IPS DF 19.7 (cell line): ENCODE measurements around the gene ITGB7.

Experiments used
- DNase-seq: peaks from one replicate; pipeline ENCODE4 v3.0.0-alpha.2; 2013; ENCODE audit warnings: low read depth, low spot score

Gene ITGB7

DNA sequence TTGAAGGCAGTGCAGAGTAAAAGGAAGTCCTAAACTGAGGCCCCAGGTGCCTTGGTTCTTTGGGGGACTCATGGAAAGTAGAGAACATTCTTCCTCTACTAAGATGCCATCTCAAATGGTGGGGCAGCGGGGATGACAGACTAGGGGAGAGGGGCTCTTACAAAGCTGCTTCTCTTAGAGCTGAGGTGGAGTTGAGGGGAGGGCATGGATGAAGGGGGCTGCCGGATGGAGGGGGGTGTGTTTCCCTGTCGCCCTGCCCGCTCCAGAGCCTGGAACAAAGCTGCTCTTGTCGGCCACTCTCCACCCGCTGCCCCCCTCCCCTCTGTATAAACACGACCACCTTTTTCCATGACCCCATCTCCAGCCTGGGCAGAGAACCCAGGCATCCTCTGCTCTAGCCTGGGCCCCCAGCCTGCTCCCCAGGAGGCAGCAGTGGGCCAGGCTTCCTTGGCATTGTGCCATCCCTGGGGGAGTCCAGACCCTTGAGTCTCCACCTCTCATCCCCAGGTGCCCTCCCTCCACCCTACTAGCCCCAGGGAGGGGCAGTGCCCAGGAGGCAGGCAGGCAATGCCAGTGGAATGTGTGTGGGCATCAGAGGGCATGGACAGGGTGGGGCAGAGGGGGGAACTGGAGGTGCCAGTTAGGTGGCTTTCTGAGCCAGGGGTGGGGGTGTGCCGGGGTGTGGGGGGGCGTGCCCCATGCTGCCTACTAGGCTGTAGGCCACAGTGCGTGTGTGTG is 23.2 kb upstream of the ITGB7 start:
- no peak for DNase-seq

DNA sequence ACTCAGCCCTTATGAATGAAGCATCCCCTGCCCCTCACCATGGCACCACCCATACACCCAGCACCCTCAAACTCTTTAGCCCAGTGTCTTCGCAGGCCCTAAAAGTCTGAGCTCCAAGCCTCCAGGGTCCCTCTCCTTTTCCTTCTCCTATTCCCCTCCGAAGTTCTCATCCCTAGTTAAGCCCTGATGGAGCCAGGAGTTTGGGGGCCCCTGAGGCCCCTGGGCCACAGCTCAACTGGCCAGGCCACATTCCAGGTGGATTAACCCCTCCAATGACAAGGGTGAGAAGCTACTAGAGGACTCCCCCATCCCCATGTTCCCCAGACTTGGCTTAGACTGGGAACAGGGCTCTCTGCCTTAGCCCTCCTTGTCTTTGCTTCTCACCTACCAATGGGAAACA is 22.4 kb upstream of the ITGB7 start:
- no peak for DNase-seq

DNA sequence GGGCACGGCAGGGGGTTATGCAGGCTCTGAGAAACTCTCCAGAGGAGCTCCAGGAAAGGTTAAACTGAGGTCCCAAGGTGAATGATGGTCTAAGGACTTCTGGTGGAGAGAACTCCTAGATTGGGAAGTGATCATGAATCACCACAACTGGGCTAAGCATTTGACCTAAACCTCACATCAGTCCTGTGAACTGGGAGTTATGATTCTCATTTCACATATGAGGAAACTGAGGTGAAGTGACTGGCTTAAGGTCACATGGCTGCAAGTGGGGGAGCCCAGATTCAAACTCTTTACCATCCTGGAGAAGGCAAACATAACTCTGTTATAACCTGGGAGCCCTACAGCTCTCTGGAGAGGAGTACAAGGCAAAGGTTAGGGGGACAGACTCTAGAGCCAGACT is 20.8 kb upstream of the ITGB7 start:
- no peak for DNase-seq

DNA sequence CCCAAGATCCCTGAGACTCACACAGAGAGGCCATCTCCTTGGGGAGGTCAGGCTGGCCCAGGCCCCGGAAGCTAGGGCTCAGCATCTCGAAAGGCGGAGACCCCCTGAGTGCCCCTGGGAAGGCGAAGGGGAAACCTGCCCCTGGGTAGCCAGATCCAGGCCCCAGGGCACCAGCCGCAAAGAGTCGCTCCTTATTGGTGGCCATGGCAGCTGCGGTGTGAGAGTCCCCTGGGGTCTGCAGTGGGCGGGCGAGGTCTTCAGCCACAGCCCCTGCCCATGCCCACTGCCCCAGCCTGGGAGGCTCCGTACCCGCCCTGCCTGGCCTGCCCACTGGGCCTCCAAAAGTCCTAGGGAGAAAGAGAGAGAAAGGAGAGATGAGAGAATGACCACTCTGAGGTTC is 20.3 kb upstream of the ITGB7 start:
- no peak for DNase-seq

DNA sequence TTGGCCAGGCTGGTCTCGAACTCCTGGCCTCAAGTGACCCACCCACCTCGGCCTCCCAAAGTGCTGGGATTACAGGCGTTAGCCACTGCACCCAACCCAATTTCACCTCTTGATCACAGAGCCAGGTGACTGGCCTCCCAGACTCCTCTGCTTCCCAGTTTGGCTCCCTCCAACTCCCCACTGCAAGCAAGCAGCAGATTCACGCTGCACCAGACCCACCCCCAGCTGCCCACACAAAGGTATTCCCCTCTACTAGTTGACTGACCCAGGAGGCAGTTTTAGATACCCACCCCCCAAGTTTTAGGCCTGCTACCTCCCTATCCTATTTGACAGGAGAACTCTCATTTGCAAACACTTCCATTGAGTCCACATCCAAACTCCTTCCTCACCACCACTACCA is 19.8 kb upstream of the ITGB7 start:
- DNase-seq, result no peak

DNA sequence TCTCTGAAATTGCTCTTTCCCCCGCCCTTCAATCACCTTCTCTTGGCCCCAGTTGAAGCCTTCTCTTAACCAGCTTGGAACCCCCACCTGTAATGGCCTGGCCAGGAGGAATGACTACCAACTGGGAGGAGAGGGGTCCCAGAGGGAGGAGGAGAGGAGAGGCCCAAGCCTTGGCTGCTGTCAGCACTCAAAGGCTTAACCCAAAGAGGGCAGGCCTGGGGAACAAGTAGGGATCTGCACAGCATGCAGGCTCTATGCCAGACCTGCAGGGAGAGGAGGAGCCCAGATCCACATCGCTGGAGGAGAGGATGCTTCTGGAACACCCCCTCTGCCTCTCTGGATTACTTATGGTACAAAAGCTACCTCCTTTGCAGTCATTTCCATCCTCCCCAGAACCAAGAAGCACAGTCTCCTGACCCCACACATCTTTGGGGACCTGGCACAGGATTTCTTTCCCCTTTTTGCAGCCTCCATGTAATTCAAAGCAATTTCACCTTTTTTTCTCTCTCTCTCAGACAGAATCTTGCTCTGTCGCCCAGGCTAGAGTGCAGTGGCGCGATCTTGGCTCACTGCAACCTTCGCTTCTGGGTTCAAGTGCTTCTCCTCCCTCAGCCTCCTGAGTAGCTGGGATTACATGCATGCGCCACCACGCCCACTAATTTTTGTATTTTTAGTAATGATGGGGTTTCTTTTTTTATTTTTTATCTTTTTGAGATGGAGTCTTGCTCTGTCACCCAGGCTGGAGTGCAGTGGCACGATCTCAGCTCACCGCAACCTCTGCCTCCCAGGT is 18.8 kb upstream of the ITGB7 start:
- DNase-seq, result no peak

DNA sequence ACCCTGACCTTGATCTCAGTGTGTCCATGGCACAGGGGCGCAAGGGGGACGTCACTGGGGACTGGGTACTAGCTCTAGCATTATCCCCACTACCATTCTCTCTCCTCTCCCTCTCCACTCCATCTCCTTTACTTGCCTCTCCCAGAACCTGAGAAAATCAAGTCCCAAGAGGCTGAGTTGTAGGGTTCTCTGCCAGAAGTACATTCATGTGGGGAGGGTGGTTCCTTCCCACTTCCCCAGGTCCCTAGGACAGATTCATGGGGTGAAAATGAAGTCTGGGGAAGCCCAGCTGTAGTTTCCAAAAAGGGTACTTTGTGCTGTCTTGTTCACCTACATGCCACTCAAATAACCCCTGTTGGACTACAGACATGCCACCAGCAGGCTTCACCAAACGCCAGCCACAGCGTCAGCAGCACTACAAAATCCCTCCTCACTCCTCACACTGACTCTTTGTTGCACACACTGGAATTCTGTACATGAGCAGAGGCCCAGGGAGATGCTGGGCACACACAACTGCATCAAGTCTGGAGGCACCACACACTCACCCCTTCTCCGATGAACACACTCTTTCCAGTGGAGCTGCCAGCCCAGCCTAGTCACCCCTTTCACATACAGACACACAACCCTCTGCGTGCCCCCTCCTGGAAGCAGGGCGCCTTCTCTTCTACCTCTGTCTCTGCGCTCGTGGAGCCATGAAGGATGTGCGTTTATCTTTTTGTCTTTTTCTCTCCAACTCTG is 18.0 kb upstream of the ITGB7 start:
- DNase-seq, result no peak

DNA sequence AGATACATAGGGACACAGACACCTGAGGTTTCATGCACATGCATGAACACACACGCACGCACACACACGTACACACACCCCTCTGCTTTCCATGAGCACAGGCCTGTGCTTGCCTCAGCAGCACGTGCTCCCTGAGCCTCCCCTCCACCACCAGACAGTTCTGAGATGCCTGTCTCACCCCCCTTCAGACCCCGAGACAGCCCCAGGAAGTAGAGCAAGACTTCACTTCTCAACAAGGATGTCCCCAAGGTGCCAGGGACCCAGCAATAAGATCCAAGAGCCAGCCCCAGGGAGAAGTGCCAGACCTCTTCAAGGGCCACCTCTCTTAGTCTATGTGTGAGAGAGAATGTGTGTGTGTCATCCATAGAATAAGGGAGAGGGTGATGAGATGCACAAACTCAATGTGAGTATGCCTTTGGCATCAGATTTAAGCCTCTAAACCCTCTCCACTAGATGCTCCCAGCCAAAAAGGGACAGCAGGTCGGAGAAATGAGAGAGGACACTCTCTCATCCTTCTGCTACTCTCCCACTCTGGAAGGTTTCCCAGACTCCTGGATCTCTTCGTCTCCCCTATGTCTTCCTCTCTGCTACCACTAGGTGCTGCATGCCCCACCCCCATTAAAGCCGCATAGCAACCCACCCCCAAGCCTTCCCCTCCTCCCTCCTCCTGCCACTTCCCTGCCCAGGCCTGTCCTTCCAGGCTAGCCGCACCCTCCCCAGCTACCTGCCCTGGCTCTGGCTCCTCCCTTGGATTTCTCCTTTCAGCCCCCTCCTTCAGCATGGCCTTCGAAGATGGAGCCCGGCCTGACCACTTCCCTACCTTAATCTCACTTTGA is 17.2 kb upstream of the ITGB7 start:
- DNase-seq, result no peak

DNA sequence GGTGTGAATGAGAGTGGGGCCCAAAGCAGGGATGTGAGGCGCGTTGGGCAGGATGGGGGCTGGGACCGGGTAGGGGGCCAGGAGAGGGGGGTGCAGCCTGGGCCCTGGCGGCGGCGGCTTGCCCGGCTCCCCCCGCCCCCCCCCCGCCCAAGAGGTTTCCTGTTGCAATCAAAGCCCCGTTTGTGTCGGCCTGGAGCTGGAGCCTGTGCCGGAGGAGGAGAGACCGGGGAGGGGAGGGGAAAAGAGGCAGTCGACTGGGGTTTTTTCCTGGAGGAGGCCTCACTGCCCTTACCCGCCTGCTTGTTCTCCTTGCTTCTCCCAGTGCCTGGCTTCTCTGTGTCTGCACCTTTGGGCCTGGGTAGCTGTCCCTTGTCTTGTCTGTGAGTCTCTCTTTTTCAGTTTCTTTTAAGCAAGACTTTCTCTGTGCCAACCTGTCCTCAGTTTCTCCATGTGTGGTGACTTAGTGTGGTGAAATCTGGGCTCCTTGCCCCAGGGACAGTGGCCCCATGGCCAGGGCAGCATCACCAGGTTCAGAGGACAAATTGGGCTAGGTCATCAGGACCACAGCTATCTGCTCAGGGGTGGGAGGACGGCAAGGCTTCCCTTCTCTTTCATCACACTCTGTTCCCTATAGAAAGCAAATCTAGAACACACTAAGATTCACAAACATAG is 16.5 kb upstream of the ITGB7 start:
- DNase-seq, result no peak

DNA sequence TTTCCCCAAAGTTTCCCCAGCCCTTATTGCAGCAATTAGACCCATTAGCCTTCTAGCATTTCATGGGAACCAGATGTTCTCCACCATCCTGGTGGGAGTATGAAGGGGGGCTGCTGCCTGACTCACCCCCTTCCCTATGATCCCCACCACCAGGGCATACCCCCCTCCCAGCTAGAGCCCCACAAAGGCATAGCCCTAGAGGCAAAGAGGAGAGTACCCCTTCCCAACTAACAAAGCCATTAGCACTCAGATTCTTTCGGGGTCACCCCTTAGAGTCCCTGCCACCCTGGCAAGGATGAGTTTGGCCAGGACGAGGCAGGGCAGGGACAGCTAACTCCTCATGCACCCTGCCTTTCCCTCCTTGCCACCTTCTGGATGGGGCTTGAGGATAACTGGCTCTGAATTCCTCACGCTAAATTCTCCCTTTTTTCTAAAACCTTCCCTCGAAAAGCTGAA is 15.8 kb upstream of the ITGB7 start:
- DNase-seq, result no peak

DNA sequence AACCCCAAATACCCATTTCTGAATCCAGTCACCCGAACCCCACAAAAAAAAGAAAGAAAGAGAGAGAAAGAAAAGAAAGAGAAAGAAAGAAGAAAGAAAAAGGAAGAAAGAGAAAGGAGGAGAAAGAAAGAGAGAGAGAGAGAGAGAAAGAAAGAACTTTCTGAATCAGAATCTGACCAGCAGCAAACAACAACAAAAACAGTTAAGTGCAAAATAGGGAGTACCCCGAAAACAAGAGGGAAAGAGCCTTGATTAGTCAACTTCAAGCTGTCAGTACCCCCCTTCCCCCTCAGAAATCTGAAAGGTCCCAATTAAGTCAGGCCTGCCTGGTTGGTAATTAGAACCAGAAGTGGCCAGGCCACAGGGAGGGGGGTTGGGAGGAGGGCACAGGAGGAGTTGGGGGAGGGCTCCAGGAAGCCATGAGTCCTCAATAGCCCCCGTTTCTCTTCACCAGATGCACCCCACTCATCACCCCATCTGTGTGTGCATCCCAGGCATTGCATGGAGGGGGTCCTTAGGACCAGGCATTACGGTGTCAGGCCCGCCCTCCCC is 15.2 kb upstream of the ITGB7 start:
- DNase-seq, result no peak

DNA sequence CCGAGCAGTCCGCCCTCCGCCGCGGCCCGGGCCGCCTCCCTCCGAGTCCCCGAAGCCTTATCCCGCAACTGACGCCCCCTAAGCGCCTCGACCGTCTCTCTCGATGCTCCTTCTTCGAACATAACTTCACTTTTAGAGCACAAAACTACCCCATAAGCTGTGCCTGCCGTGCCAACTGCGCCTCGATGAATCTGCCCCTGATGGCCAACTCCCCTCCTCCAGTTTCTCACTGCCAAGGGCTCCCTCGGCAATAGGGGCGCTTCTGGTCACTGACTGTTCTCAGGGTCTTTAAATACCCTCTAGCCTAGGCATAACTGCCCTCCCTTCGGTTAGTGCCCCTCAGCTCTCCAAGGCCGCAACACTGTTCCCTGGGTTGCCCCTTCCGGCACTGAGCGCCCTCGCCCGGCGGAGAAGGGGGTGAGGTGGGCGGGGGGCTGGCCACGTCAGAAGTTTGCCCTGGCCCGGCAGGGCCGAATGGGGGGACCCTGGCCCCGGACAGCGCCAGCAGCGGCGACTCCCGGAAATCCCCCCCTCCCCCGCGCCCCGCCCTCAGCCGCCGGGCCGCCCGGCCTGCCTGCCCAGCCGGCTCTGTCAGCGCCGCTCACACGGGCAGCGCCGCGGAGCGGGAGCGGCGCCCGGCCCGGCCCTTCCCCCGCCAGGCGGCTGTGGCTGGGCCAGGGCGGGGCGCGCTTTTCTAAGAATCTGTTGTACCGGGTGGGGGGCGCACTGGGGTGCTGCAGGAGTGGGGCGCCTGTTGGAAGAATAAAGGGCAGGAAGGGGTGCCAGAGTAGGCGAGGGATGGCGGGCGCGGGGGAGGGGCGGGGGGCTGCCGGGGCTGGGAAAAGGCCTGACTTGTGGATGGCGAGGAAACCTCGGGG is 14.4 kb upstream of the ITGB7 start:
- no peak for DNase-seq

DNA sequence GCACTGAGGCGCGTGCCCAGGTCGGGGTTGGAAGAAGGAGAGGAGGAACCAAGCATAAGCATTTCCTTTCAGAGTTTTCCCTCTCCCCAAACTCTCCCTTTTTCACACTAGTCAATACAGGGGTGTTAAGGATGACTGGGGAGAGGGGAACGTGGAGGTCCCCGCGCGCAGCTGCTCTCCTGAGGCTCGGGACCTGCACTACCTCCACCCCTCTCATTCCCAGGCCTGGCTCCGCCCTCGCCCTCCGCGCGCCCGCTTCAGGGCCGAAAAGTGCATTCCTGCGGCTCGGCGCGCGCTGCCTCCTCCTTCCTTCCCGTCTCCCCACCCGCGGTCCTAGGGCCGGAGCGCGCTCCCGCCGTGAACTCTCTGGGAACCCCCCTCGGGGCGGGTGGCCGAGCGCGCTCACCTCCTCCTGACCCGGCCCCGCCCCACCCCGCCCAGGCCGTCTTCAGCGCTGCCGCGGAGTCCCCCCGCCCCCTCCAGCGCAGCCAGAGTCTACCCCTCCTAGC is 13.7 kb upstream of the ITGB7 start:
- no peak for DNase-seq

DNA sequence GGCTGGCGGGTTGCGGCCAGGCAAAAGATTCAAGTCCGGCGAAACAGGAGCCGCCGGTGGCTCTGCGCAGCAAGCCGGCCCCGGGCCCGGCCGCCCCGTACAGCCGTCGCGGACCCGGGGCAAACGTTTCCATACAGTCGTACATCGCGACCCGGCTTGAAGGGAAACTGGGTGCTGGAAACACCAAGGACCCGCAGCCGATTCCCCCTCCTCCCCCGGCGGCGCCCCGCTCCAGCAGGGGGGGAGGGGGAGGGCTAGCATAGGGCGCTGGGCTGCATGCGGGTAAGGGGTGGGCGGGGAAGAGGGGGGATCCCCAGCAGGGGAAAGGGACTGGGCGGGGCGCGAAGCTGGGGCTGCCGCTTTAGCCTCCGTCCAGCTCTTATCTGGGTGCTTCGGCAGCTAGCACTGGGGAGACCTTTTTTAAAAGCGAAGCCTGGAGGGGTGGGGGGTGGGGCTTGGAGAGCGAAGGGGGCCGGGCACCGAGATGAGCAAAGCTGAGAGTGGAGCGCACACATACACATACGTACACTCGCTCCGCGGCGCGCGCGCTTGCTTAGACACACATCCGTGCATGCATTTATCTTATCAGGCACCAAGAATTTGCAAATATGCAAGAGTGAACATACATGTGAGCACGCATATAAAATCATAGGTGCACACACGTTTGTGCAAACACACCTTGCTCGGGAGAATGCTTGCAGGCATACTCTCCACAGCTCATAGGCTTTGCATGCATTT is 13.1 kb upstream of the ITGB7 start:
- no peak for DNase-seq

DNA sequence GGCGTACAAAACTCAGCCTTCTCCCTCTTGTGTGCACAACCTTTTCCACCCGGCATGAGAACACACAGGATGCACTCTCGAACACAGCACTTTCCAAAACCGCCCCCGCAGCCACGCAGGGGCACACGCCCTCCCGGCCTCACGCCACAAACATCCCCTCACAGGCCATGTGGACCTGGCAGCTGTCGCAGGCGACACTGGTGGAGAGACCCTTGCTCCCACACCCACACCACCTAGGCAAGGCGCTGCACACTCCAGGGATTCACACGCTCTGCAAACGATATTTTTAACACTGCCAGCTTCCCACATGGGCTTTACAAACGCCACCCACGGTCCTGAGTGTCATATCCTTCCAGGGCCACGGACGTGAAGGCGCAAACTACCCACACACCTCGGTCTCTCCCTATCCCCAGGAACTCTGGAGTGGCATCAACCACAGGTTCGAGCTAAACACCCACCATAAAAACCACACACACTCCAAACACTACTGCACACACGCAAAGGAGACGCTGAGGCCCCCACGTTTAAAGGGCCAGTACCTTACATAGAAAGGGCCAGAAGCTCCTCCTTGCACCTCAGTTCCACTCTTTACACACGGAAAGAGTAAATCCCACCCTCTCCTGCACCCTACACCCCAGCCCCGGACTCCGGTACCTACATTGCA is 12.4 kb upstream of the ITGB7 start:
- DNase-seq, result no peak

DNA sequence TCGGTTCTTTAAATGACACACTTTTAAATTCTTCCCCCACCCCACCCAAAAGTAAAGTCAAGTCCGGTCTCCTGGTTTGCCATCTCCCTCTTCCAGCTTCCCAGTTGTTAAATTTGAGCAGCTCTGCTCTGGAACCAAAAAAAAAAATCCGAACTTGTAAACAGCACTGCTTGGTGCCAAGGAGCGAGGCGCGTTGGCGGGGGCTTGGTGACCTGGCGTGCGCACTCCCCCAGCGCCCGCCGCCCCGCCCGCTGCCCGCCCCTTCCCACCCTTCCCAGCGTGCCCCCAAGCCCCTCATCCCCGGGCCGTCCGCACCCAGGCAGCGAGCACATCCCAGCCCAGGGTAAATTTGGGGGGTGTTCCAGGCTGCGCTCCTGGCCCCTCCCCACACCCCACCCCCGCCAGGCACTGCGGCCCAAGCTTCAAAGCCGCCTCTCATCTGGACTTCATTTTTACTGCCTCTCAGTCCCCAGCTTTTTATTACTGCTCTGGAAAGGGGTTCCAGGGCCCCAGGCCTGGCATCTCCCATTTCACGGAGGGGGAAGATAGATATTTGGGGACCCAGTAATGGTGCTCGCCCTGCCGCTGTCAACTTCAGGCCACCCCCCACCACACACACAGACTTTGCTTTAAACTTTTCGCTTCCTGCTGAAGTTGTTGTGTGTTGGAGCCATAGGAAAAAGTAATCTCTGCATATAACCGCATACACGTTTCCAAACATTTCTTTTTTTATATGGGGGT is 11.7 kb upstream of the ITGB7 start:
- no peak for DNase-seq

DNA sequence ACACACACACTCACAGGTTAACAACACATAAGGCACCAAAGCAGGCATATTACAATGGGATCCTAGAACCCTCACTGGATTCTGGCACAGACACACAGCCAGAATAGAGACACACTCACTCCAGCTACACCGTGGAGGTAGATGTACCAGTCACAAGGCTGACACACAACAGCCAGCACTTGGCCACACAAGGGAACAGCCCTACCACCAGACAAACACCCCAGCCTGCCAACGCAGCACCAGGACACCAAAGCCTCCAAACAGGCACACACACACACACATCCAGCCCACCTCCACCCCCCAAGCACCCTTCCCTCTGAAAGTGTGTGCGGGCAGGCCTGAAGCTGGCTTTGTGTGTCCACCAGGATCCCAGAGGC is 10.9 kb upstream of the ITGB7 start:
- no peak for DNase-seq
